Measurements from ENCODE around the gene WFIKKN1. TPM values are rescaled to one million over a fixed set of nuclear protein-coding genes. Genes with fewer than 3 reads are reported as not detected.

Gene WFIKKN1
- total and polyA plus RNA-seq, 2 of the 4 experiments (the other 2 are of a cell fraction) = 0.10 TPM; not detected in 1

- ChIA-PET POLR2A (ENCODE audit: unreplicated experiment) (no interaction called here), CTCF (interaction anchor here (0.7 kb wide), 1 partner anchor 809 kb away, joined by 3 read pairs; no protein-coding TSS in a partner anchor)
- no peak overlapping the region for H3K56ac ChIP-seq (ENCODE audit: extremely low read depth, insufficient read depth, low read length)
- H3K4me3 ChIP-seq (ENCODE audit: insufficient read depth, low read depth, low read length) = no peak overlapping the region
- no peak overlapping the region for H3K9ac ChIP-seq (ENCODE audit: low read depth, low read length)
- no peak overlapping the region for H4K8ac ChIP-seq (ENCODE audit: low read depth in 2 of 2, low read length in 2 of 2)
- H2AK5ac ChIP-seq (ENCODE audit: low read depth, low read length) = no peak overlapping the region
- dilution Hi-C loops (cut with HindIII; ENCODE audit: low sequenced_read_pairs, unreplicated experiment) = no loop called here
- ATAC-seq (ENCODE audit: low read depth) (no peak), DNase-seq (peak; percentile 13)
- no peak overlapping the region for H3K23ac ChIP-seq (ENCODE audit: low read depth, low read length)
- H4K20me1 ChIP-seq (ENCODE audit: insufficient read depth, low read length) = no peaks in the 10 kb centered on the region
- in situ Hi-C loops (cut with MboI; ENCODE audit: low sequenced_read_pairs) = no loop called here
- H3K9me3 ChIP-seq (ENCODE audit: control insufficient read depth, insufficient read depth, low read length) = no peaks in the 10 kb centered on the region
- H3K4me2 ChIP-seq (ENCODE audit: low read depth, low read length) = no peak overlapping the region
- no peak overlapping the region for H3K27ac ChIP-seq (ENCODE audit: insufficient read depth, low read length)
- no peak overlapping the region for H3K4ac ChIP-seq (ENCODE audit: low read depth, low read length)
- no peak overlapping the region for H4K91ac ChIP-seq (ENCODE audit: insufficient read depth, low read depth, low read length)
- peaks cover 3% of the 10 kb centered on the region; the same call in 1 of the 2 replicates for H3K36me3 ChIP-seq (ENCODE audit: control insufficient read depth, insufficient read depth, low read length)
- no peak overlapping the region for H4K5ac ChIP-seq (ENCODE audit: low read depth, low read length)
- H2BK5ac ChIP-seq (ENCODE audit: low read depth, low read length, poor library complexity, severe bottlenecking) = no peak overlapping the region
- no peak overlapping the region for H2BK20ac ChIP-seq (ENCODE audit: low read depth, low read length)
- no peak overlapping the region for H2BK120ac ChIP-seq (ENCODE audit: low read depth, low read length)
- intact Hi-C loops (cut with micrococcal nuclease) = no loop called here
- H3K79me1 ChIP-seq (ENCODE audit: low read depth in 1 of 2, low read length in 2 of 2) = peaks cover 10 to 24% of the 10 kb centered on the region in 2 experiments; a peak in 3 of 4 replicates
- no peak overlapping the region for H3K14ac ChIP-seq (replicated peaks; ENCODE audit: low read depth, low read length)
- no peak overlapping the region for H2AFZ ChIP-seq (replicated peaks; ENCODE audit: low read length, poor library complexity)
- no peak overlapping the region for H2AK9ac ChIP-seq (replicated peaks; ENCODE audit: low read depth, low read length, poor library complexity)
- BruUV-seq (replicated peaks) = no TSS peak
- H3K18ac ChIP-seq (ENCODE audit: low read depth, low read length) = no peak overlapping the region
- 73% methylated on average over 8 of the region's 28 CpGs; no CpG with 5 or more reads in 1 of the 2 experiments for WGBS, 2 experiments (ENCODE audit: extremely low coverage in 2 of 2, insufficient read length in 1 of 2)
- no peaks in the 10 kb centered on the region for H3K27me3 ChIP-seq (ENCODE audit: control insufficient read depth, insufficient read depth, low read length)
- peaks cover 12% of the 10 kb centered on the region for H3K4me1 ChIP-seq (ENCODE audit: control insufficient read depth, insufficient read depth, low read length)
- peaks cover 9% of the 10 kb centered on the region; the same call in 1 of the 2 replicates for H3K9me1 ChIP-seq (ENCODE audit: insufficient read depth, low read length)
- H2BK15ac ChIP-seq (ENCODE audit: low read depth, low read length) = no peak overlapping the region
- TF ChIP-seq SMC3 (IDR thresholded peaks at IDR 0.05; ENCODE audit: low read depth, low read length) = no peak
- TF ChIP-seq ELK1 (IDR thresholded peaks at IDR 0.05; ENCODE audit: borderline replicate concordance, low read depth, low read length) = no peak
- no peak for TF ChIP-seq MXI1 (IDR thresholded peaks at IDR 0.05; ENCODE audit: borderline replicate concordance, low read depth, low read length)
- TF ChIP-seq, protein P1, sequence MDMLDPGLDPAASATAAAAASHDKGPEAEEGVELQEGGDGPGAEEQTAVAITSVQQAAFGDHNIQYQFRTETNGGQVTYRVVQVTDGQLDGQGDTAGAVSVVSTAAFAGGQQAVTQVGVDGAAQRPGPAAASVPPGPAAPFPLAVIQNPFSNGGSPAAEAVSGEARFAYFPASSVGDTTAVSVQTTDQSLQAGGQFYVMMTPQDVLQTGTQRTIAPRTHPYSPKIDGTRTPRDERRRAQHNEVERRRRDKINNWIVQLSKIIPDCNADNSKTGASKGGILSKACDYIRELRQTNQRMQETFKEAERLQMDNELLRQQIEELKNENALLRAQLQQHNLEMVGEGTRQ (IDR thresholded peaks at IDR 0.05; ENCODE audit: low read depth, low read length) = no peak
- TF ChIP-seq MAZ (IDR thresholded peaks at IDR 0.05; ENCODE audit: borderline replicate concordance, low read depth, low read length) = no peak
- no peak for TF ChIP-seq CHD1 (IDR thresholded peaks at IDR 0.05; ENCODE audit: low read depth, low read length)
- TF ChIP-seq RAD21 (IDR thresholded peaks at IDR 0.05; ENCODE audit: low read length) = no peak
- no peak for TF ChIP-seq NFE2L2 (IDR thresholded peaks at IDR 0.05; ENCODE audit: low read depth, low read length)
- TF ChIP-seq MAFK (IDR thresholded peaks at IDR 0.05; ENCODE audit: low read depth, low read length) = no peak
- TF ChIP-seq FOS (IDR thresholded peaks at IDR 0.05; ENCODE audit: low read depth, low read length) = no peak
- TF ChIP-seq RCOR1 (IDR thresholded peaks at IDR 0.05; ENCODE audit: insufficient replicate concordance, low read length) = no peak
- no peak for TF ChIP-seq BHLHE40 (IDR thresholded peaks at IDR 0.05; ENCODE audit: low read depth, low read length)
- TF ChIP-seq CEBPB (IDR thresholded peaks at IDR 0.05; ENCODE audit: low read depth, low read length) = no peak
- no peak for TF ChIP-seq POLR2A (IDR thresholded peaks at IDR 0.05; ENCODE audit: low read depth, low read length)
- no peak for TF ChIP-seq CTCF (conservative IDR thresholded peaks at IDR 0.05; ENCODE audit: low read depth, low read length)
Observed at GRCh38 chr16:652454-653305, 21.9 kb downstream of the WFIKKN1 start.
